ENCODE results near the gene IAPP.
"Not testable (repeated sequence)": the region's sequence is repeated elsewhere in the genome, so short reads cannot be mapped to it uniquely, and the experiment has no call there.

The IAPP gene

DNA sequence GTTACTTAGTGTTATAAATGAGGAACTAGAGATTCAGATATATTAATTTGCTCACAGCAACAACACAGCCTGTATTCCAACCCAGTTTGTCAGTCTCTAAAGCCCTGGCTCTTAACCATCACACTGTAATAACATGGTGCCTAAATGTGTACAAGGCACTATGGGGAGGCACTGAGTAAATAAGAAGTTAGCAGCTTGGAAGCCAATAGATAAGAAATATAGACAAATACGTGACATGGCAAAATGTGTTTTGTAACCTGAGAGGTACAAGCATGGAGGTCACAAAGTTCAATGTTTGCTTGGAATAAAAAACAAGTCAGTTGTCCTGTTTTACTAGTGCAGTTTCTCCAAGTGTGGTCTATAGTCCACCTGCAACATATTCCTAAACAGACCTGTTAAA lies 21.7 kb upstream of the IAPP start:
- H3K4me3 ChIP-seq (ENCODE audit: low read depth, low read length), result no peak overlapping the region
- TF ChIP-seq, protein P1, sequence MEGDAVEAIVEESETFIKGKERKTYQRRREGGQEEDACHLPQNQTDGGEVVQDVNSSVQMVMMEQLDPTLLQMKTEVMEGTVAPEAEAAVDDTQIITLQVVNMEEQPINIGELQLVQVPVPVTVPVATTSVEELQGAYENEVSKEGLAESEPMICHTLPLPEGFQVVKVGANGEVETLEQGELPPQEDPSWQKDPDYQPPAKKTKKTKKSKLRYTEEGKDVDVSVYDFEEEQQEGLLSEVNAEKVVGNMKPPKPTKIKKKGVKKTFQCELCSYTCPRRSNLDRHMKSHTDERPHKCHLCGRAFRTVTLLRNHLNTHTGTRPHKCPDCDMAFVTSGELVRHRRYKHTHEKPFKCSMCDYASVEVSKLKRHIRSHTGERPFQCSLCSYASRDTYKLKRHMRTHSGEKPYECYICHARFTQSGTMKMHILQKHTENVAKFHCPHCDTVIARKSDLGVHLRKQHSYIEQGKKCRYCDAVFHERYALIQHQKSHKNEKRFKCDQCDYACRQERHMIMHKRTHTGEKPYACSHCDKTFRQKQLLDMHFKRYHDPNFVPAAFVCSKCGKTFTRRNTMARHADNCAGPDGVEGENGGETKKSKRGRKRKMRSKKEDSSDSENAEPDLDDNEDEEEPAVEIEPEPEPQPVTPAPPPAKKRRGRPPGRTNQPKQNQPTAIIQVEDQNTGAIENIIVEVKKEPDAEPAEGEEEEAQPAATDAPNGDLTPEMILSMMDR (IDR thresholded peaks at IDR 0.05; ENCODE audit: borderline replicate concordance, insufficient read depth, low read depth, low read length), result no peak

DNA sequence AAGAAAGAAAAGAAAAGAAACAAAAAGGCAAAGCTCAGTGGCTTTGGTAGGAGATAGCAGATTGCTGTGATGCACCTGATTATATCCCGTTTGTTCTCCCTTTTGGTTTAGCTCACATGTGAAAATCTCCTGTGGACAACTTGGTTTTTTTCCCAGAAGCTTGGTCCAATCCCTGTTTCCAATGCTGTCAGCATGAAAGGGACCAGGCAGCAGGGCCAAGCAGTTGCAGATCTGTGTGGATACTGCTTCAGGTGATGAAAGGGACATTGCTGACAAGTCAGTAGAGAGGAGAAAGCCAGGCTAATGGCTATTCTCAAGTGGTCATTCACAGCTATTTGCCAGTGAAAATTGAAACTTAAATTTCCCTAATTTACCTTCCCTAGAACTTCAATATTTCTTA lies 19.2 kb upstream of the IAPP start:
- TF ChIP-seq, protein P1 (IDR thresholded peaks at IDR 0.05; ENCODE audit: borderline replicate concordance, insufficient read depth, low read depth, low read length), result no peak
- no peak overlapping the region for H3K4me3 ChIP-seq (ENCODE audit: low read depth, low read length)

DNA sequence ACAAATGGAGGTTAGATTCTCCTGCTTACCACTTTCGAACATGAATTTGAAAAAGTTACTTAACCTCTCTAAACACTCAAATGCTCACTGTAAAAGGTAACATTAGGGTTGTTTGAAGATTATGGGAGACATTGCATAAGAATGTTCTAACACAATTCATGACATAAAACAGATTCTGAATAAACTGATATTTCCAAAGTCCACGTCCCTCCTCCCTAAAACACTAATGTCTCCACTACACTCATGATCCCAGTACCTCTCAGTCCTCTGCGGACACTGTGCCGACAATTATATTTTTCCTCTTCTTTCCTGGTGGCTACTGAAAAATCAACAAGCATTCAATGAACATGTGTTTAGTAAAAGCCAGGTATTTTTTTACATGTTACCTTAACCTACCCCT lies 18.8 kb upstream of the IAPP start:
- H3K4me3 ChIP-seq (ENCODE audit: low read depth, low read length), result no peak overlapping the region
- TF ChIP-seq, protein P1 (IDR thresholded peaks at IDR 0.05; ENCODE audit: borderline replicate concordance, insufficient read depth, low read depth, low read length), result no peak

DNA sequence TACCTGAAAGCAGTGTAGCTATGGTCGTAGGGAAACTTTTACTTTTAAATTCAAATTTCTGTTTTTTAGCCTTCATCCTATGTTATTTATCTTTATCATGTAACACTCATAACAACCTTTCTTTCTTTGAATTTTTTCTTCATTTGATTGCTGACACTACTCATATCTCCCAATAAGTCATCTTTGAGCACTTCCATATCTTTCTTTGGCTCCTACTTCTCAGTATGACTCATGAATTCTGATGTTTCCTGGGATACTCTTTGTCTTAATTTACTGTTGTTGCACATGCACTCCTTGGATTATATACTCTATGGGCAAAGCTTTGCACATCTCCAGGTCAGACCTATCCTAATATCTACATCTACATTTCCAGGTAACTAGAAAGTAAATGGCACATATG lies 18.1 kb upstream of the IAPP start:
- no peak overlapping the region for H3K4me3 ChIP-seq (ENCODE audit: low read depth, low read length)
- TF ChIP-seq, protein P1 (IDR thresholded peaks at IDR 0.05; ENCODE audit: borderline replicate concordance, insufficient read depth, low read depth, low read length), result no peak

DNA sequence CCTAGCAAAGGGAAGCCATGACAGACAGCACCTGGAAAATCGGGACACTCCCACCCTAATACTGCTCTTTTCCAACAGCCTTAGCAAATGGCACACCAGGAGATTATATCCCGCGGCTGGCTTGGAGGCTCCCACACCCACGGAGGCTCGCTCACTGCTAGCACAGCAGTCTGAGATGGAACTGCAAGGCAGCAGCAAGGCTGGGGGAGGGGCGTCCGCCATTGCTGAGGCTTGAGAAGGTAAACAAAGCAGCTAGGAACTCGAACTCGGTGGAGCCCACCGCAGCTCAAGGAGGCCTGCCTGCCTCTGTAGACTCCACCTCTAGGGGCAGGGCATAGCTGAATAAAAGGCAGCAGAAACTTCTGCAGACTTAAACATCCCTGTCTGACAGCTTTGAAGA lies 12.1 kb upstream of the IAPP start:
- not testable (repeated sequence) for H3K4me3 ChIP-seq (ENCODE audit: low read depth, low read length)

DNA sequence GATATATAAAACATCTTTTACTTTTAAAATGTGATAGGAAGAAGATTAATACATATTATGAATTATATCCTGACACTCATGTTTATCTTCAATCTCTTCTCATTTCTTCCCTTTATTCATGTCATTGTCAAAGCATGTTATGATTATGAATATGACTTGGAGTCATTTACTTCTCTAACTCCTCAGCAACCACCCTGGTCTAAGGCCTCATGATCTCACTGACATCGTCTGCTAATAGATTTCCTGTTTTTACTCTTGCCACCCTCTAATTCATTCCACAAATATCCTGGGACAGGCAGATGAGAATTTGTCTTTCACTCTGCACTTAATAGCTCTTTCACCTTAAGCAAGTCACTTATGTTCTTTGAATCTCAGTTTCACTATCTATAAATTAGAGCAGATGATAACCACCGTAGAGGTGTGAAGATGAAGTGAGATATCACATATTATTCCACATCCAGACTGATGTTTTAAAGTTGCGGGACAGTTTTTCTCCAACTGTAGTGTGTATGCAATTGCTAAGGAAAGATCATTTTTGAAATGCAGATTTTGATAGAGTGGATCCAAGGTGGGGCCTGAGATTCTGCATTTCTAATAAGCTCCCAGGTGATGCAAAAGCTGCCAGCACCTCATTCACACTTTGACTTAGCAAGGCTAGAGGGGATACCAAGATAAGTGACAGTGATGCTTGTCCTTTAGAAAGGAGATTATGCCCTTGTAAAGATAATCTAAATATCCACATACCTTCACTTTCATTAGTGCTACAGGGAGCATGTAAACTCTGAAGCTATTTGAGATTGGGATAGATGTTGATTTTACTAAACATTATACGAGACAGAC lies 3.3 kb upstream of the IAPP start:
- H3K4me3 ChIP-seq (ENCODE audit: low read depth, low read length), result no peak overlapping the region
- TF ChIP-seq, protein P1 (IDR thresholded peaks at IDR 0.05; ENCODE audit: borderline replicate concordance, insufficient read depth, low read depth, low read length), result no peak

DNA sequence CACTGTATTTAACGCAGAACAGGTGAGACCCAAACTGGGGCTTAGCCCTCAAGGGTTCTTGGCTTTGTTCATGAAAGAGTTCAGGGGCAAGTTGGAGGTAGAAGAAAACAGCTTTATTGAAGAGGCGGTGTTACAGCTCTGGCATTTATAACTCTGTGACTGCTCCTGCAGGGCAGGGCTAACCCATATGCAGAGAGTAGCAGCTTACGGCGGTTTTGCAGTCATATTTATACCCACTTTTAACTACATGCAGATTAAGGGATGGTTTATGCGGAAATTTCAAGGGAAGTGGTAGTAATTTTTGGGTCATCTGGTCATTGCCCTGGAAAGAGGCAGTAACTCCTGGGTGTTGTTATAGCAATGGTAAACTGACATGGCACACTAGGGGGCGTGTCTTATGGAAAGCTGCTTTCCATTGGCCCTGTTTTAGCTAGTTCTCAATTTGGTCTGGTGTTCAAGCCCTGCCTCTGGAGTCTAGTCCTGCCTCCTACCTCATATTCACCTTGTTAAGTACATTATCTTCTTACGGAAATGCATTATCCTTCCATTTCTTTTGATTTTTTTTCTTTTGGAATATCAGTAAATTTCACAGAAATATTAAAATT lies 1.8 kb upstream of the IAPP start:
- no peak overlapping the region for H3K4me3 ChIP-seq (ENCODE audit: low read depth, low read length)
- TF ChIP-seq, protein P1 (IDR thresholded peaks at IDR 0.05; ENCODE audit: borderline replicate concordance, insufficient read depth, low read depth, low read length), result no peak

All from GM12875 (cell line).